Activated naive CD4-positive, alpha-beta T cell treated with anti-CD3 and anti-CD28 coated beads, Interleukin-2, amount 10 ng/mL, durations not matched to agents 7 days and 5 days (primary cell): Measurements from ENCODE around the gene AIF1.
A peak's percentile ranks its signal among the peaks of the same experiment; 100 is the strongest.

Experiments used
- CTCF ChIA-PET: fragments of 350-600 bp; sonication (Branson Sonifier 250); formaldehyde crosslinking; loops from one replicate; lab custom pipeline; 2021; ENCODE audit warnings: antibody characterized with exemption; lab: Charles Lee
- DNase-seq: peaks from one replicate; pipeline ENCODE4 v3.0.0-alpha.2; 2020
- H3K27ac Mint-ChIP-seq: one replicate; pipeline ENCODE4 v1.8.0; 2021; ENCODE audit warnings: mild to moderate bottlenecking, moderate library complexity, mixed read lengths
- H3K27me3 Mint-ChIP-seq: one replicate; pipeline ENCODE4 v1.8.0; 2021; ENCODE audit warnings: mild to moderate bottlenecking, mixed read lengths
- H3K36me3 Mint-ChIP-seq: one replicate; pipeline ENCODE4 v1.8.0; 2021; ENCODE audit warnings: mixed read lengths
- H3K4me1 Mint-ChIP-seq: one replicate; pipeline ENCODE4 v1.8.0; 2021; ENCODE audit warnings: mixed read lengths
- H3K4me3 Mint-ChIP-seq: one replicate; pipeline ENCODE4 v1.8.0; 2021; ENCODE audit warnings: mild to moderate bottlenecking, moderate library complexity, mixed read lengths
- H3K9me3 Mint-ChIP-seq: one replicate; pipeline ENCODE4 v1.8.0; 2021; ENCODE audit warnings: mixed read lengths

AIF1 gene

DNA sequence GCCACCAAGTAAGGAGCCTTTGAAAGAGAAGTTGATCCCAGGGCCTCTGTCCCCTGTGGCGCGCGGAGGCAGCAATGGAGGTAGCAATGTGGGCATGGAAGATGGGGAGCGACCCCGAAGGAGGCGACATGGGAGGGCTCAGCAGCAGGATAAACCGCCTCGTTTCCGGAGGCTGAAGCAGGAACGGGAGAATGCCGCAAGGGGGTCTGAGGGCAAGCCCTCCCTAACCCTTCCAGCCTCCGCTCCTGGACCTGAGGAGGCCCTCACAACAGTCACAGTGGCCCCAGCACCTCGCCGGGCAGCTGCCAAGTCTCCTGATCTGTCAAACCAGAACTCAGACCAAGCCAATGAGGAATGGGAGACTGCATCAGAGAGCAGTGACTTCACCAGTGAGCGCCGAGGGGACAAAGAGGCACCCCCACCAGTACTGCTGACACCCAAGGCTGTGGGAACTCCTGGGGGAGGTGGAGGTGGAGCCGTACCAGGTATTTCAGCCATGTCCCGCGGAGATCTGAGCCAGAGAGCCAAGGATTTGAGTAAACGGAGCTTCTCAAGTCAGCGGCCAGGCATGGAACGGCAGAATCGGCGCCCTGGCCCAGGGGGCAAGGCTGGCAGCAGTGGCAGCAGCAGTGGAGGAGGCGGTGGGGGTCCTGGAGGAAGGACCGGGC lies 17.4 kb downstream of the AIF1 start:
- peaks cover 2% of the 10 kb centered on the region for H3K4me1 Mint-ChIP-seq
- no peaks in the 10 kb centered on the region for H3K9me3 Mint-ChIP-seq
- CTCF ChIA-PET = interaction anchor here (1.2 kb wide), 1 partner anchor 198 kb away, joined by 6 read pairs; no protein-coding TSS in a partner anchor
- no peaks in the 10 kb centered on the region for H3K27me3 Mint-ChIP-seq
- DNase-seq = no peak
- no peak overlapping the region for H3K4me3 Mint-ChIP-seq
- H3K36me3 Mint-ChIP-seq = peaks cover 73% of the 10 kb centered on the region
- H3K27ac Mint-ChIP-seq = peak overlapping the region; percentile 71

GRCh38 chr6:31633447-31633846 lies 18.4 kb downstream of the AIF1 start:
- Mint-ChIP-seq H3K27ac (no peak overlapping the region), H3K4me3 (no peak overlapping the region), H3K36me3 (peaks cover 68% of the 10 kb centered on the region), H3K27me3 (no peaks in the 10 kb centered on the region), H3K4me1 (no peaks in the 10 kb centered on the region), H3K9me3 (no peaks in the 10 kb centered on the region)
- CTCF ChIA-PET = interaction anchor here (1.2 kb wide), 1 partner anchor 197 kb away, joined by 6 read pairs; no protein-coding TSS in a partner anchor
- no peak for DNase-seq

DNA sequence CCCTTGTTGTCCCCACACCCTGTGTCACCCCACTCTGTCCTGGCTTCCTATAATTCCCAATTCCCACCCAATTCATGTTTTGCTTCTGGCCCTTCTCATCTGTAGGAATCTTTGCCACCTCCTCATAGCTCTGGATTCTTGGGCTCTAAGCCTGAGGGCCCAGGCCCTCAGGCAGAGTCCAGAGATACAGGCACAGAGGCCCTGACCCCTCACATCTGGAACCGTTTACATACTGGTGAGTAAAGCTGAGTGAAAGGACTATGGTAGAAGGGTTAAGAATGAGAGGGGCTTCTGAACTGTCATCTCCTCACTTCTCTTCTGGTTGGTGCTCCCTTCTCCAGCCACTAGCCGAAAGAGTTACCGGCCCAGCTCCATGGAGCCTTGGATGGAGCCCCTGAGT lies 19.1 kb downstream of the AIF1 start:
- Mint-ChIP-seq H3K9me3 (no peaks in the 10 kb centered on the region), H3K4me3 (no peak overlapping the region), H3K36me3 (peaks cover 67% of the 10 kb centered on the region), H3K27me3 (no peaks in the 10 kb centered on the region), H3K4me1 (no peaks in the 10 kb centered on the region), H3K27ac (peak overlapping the region; percentile 25)
- no peak for DNase-seq
- CTCF ChIA-PET = no interaction called here

DNA sequence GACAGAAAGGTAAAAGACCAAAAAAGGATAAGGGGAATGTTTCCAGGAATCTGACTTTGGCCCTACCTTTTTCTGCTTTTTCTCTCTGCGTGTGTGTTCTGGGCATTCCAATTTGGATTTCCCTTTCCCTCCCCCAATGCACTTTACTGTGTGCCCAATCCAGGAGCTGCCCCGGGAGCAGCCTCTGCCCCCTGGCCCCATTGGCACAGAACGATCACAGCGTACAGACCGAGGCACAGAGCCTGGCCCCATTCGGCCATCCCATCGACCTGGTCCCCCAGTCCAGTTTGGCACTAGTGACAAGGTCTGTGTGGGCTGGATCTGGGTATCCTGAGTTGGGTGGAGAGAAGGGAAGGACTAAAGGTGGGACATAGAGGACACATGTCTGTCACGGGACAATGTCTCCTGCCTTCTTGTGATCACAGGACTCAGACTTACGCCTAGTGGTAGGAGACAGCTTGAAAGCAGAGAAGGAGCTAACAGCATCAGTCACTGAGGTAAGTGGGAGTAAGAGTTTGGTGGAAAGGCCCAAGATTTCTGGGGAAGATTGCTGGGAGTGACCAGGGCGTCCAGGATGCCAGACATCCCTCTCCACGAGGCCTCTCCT lies 20.0 kb downstream of the AIF1 start:
- Mint-ChIP-seq H3K36me3 (peaks cover 65% of the 10 kb centered on the region), H3K9me3 (no peaks in the 10 kb centered on the region), H3K27ac (peak overlapping the region; percentile 9)

GRCh38 chr6:31636698-31637596 lies 21.9 kb downstream of the AIF1 start:
- H3K4me1 Mint-ChIP-seq = no peaks in the 10 kb centered on the region
- CTCF ChIA-PET = no interaction called here
- H3K36me3 Mint-ChIP-seq = peaks cover 67% of the 10 kb centered on the region
- DNase-seq = no peak
- H3K9me3 Mint-ChIP-seq = no peaks in the 10 kb centered on the region
- H3K27me3 Mint-ChIP-seq = no peaks in the 10 kb centered on the region
- H3K27ac Mint-ChIP-seq = no peak overlapping the region
- H3K4me3 Mint-ChIP-seq = no peak overlapping the region

More for the DNA sequence above, 20.0 kb downstream of the AIF1 start:
- Mint-ChIP-seq H3K4me1 (no peaks in the 10 kb centered on the region), H3K4me3 (no peak overlapping the region), H3K27me3 (no peaks in the 10 kb centered on the region)
- no peak for DNase-seq
- CTCF ChIA-PET = no interaction called here

GRCh38 chr6:31639043-31639442 lies 24.0 kb downstream of the AIF1 start:
- CTCF ChIA-PET = interaction anchor here (1.1 kb wide), 1 partner anchor 52 kb away, joined by 3 read pairs; no protein-coding TSS in a partner anchor
- Mint-ChIP-seq H3K4me1 (no peaks in the 10 kb centered on the region), H3K4me3 (no peak overlapping the region), H3K27ac (no peak overlapping the region), H3K36me3 (peaks cover 60% of the 10 kb centered on the region), H3K9me3 (no peaks in the 10 kb centered on the region), H3K27me3 (no peaks in the 10 kb centered on the region)
- no peak for DNase-seq

- CTCF ChIA-PET = interaction anchor here (1.0 to 1.1 kb wide), 2 partner anchors 10 to 51 kb away, joined by 3 read pairs; no protein-coding TSS in a partner anchor
- Mint-ChIP-seq H3K9me3 (no peaks in the 10 kb centered on the region), H3K4me1 (no peaks in the 10 kb centered on the region), H3K27me3 (no peaks in the 10 kb centered on the region), H3K27ac (no peak overlapping the region), H3K4me3 (no peak overlapping the region), H3K36me3 (peaks cover 58% of the 10 kb centered on the region)
- no peak for DNase-seq
These were observed 24.4 kb downstream of the AIF1 start for GRCh38 chr6:31639449-31639861.

GRCh38 chr6:31640612-31641011 lies 25.6 kb downstream of the AIF1 start:
- DNase-seq = no peak
- CTCF ChIA-PET = interaction anchor here (1.0 kb wide), 1 partner anchor 11 kb away, joined by 3 read pairs; no protein-coding TSS in a partner anchor
- Mint-ChIP-seq H3K4me3 (no peak overlapping the region), H3K9me3 (no peaks in the 10 kb centered on the region), H3K4me1 (peaks cover 4% of the 10 kb centered on the region), H3K36me3 (peaks cover 63% of the 10 kb centered on the region), H3K27ac (peak overlapping the region; percentile 49), H3K27me3 (no peaks in the 10 kb centered on the region)

DNA sequence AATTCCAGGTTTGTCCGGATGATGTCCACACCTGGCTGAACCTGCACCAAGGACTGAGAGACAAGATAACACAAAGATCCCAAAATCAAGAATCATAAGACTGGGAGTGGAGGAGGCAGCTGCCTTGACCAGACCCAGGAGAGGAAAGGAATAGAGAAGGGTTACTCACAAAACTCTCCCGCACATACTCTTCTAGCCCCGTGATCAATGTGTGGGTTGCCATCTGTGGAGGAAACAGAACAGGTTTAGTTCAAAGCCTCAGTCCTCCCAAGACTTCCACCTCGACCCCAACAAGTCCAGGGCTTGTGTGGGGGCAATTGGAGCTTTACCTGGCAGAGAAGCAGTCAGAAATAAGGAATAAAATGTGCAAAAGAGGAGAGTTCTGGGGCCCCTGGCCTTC lies 26.3 kb downstream of the AIF1 start:
- H3K36me3 Mint-ChIP-seq = peaks cover 61% of the 10 kb centered on the region
- no peaks in the 10 kb centered on the region for H3K9me3 Mint-ChIP-seq
- DNase-seq = no peak
- peak overlapping the region; percentile 70 for H3K27ac Mint-ChIP-seq
- peaks cover 4% of the 10 kb centered on the region for H3K4me1 Mint-ChIP-seq
- H3K27me3 Mint-ChIP-seq = no peaks in the 10 kb centered on the region
- H3K4me3 Mint-ChIP-seq = no peak overlapping the region
- CTCF ChIA-PET = no interaction called here

DNA sequence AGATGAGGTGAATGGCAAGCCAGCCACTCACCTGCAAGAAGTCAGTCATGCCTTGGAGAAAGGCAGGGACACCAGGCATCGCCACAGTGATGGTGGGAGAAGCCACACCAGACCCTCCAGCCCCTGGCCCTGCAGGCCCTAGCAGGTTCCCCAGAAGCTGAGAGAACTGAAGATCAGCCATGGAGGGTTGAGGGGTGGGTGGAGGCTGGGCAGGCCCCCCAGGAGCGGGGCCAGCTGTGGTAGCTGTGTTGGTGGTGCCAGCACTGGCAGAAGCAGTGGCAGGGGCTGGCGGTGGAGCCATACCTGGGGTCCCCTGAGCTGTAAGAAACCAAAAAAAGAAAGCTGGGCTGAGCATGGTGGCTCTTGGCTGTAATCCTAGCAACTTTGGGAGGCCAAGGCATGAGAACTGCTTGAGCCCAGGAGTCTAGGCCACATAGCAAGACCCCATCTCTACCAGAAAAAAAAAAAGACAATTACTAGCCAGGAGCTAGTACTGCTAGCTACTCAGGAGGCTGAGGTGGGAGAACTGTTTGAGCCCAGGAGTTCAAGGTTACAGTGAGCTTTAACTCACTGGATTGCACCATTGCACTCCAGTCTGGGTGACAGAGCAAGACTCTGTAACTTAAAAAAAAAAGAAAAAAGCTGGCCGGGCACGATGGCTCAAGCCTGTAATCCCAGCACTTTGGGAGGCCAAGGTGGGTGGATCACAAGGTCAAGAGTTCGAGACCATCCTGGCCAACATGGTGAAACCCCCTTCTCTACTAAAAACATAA lies 27.9 kb downstream of the AIF1 start:
- Mint-ChIP-seq H3K27ac (no peak overlapping the region), H3K36me3 (peaks cover 60% of the 10 kb centered on the region)
- CTCF ChIA-PET = interaction anchor here (0.6 kb wide), 1 partner anchor 172 kb away, joined by 3 read pairs; no protein-coding TSS in a partner anchor

DNA sequence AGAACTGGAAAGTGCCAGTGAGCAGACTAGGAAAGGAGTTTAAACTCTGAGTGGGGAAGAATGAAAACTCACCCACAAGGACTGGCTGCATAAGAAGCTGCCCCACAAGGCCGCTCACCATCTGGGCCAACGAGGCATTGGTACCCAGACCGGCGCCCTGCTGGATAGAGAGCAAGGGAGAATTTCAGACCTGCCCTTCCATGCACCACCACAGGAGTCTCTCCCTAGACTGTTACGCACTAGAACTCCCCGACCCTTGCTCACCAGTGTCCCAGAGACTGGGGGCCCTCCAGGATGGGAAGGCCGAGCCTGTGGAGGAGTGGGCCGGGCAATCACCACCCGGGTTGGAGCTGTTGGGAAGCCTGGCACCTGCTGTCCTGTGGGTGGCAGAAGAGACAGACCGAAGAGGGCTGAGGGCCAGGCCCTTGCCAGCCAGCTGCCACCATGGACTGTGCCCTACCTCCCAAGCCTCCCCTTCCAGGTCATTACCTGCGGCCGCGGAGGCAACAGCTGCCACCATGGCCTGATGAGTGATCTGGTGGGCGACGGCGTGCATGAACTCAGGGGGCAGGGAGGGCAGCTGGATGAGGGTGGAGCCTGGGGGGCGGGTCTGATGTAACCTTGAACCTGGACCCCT lies 28.9 kb downstream of the AIF1 start:
- Mint-ChIP-seq H3K4me1 (peaks cover 7% of the 10 kb centered on the region), H3K36me3 (peaks cover 63% of the 10 kb centered on the region), H3K4me3 (no peak overlapping the region), H3K27me3 (no peaks in the 10 kb centered on the region), H3K27ac (no peak overlapping the region), H3K9me3 (no peaks in the 10 kb centered on the region)
- no peak for DNase-seq
- CTCF ChIA-PET = no interaction called here

More for the DNA sequence above, 27.9 kb downstream of the AIF1 start:
- H3K9me3 Mint-ChIP-seq = no peaks in the 10 kb centered on the region
- peaks cover 4% of the 10 kb centered on the region for H3K4me1 Mint-ChIP-seq
- H3K27me3 Mint-ChIP-seq = no peaks in the 10 kb centered on the region
- no peak overlapping the region for H3K4me3 Mint-ChIP-seq
- DNase-seq = no peak

DNA sequence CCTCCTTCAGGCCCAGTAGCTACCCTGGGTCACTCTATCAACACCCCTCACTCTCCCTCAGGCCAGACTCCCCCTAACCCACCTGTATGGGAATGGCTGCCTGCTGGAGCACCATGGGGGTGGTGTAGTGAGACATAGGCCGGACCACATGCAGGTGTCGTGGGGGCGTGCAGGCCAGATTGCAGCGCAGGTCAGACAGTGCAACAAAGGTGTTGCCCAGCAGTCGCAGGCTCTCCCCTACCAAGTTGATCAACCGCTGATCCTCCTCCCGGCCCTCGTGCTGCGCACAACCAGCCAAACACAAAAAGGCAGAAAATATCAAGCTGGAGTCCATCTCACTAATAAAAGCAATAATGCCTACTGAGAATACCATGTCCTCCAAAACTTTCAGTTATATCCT lies 30.3 kb downstream of the AIF1 start:
- CTCF ChIA-PET = no interaction called here
- H3K4me1 Mint-ChIP-seq = peaks cover 14% of the 10 kb centered on the region
- peaks cover 65% of the 10 kb centered on the region for H3K36me3 Mint-ChIP-seq
- H3K4me3 Mint-ChIP-seq = no peak overlapping the region
- H3K9me3 Mint-ChIP-seq = no peaks in the 10 kb centered on the region
- H3K27me3 Mint-ChIP-seq = no peaks in the 10 kb centered on the region
- no peak for DNase-seq
- no peak overlapping the region for H3K27ac Mint-ChIP-seq

DNA sequence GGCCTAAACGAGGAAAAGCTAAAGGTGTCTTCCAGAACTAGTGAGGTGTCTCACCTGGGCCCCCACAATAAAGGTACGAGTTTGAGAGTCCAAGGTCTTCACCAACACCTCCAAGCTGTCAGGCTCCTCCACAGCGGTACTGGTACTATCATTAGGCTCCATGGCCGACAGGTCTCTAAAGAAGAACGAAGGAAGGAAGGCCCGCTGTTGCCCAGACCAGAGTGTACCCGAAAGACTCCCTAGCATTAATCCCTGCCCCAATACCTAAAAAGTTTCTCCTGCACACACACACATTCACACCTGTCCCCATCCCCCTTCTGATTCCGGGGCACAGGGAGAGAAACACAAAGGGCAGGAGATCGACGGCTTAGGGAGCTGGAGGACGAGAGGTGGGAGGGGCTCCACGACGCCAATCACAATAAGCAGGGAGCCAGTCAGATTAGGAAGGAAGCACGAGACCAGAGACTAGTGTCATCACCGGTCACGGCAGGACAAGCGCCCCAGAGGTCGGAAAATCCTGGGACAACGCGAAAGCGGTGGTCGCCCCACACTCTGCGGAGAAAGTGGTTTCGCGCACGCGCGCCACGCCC lies 36.7 kb downstream of the AIF1 start:
- no peak for DNase-seq
- H3K9me3 Mint-ChIP-seq = no peaks in the 10 kb centered on the region
- H3K27ac Mint-ChIP-seq = peak overlapping the region; percentile 99
- H3K27me3 Mint-ChIP-seq = no peaks in the 10 kb centered on the region
- H3K4me1 Mint-ChIP-seq = peaks cover 54% of the 10 kb centered on the region
- H3K4me3 Mint-ChIP-seq = peak overlapping the region; percentile 98
- H3K36me3 Mint-ChIP-seq = peaks cover 54% of the 10 kb centered on the region
- CTCF ChIA-PET = interaction anchor here (0.7 to 2.4 kb wide), 6 partner anchors 12 to 154 kb away, joined by 3 to 9 read pairs (median 3); partner anchors contain the start of gene ATP6V1G2
